Osteocyte (in vitro differentiated cells): Measurements from ENCODE around the gene SND1. TPM values are rescaled to one million over a fixed set of nuclear protein-coding genes. Genes with fewer than 3 reads are reported as not detected.

ENCODE experiments used
- DNase-seq: peaks from one replicate; pipeline ENCODE4 v3.0.0; 2021; ENCODE audit warnings: mixed read lengths; ENCODE audit not compliant: unreplicated experiment; ENCODE audit errors: extremely low spot score
- H3K27ac Mint-ChIP-seq: one replicate; pipeline ENCODE4 v1.8.0; 2021; ENCODE audit warnings: mild to moderate bottlenecking, mixed read lengths; ENCODE audit not compliant: unreplicated experiment
- H3K27me3 Mint-ChIP-seq: one replicate; pipeline ENCODE4 v1.8.0; 2021; ENCODE audit warnings: mixed read lengths; ENCODE audit not compliant: unreplicated experiment
- H3K36me3 Mint-ChIP-seq: one replicate; pipeline ENCODE4 v1.8.0; 2021; ENCODE audit warnings: mixed read lengths; ENCODE audit not compliant: unreplicated experiment
- H3K4me1 Mint-ChIP-seq: one replicate; pipeline ENCODE4 v1.8.0; 2021; ENCODE audit warnings: mixed read lengths; ENCODE audit not compliant: unreplicated experiment
- H3K4me3 Mint-ChIP-seq: one replicate; pipeline ENCODE4 v1.8.0; 2021; ENCODE audit warnings: mild to moderate bottlenecking, moderate library complexity, mixed read lengths; ENCODE audit not compliant: unreplicated experiment
- H3K9me3 Mint-ChIP-seq: one replicate; pipeline ENCODE4 v1.8.0; 2021; ENCODE audit warnings: mixed read lengths; ENCODE audit not compliant: unreplicated experiment
- total RNA-seq: library from RNA; stranded (reverse); gene quantifications from 2 replicates; pipeline ENCODE4 v1.2.1, GENCODE V29; 2021
- TF ChIP-seq, protein P1 (sequence below): fragments of 200-600 bp; sonication (generic); IDR thresholded peaks from 2 replicates; pipeline ENCODE4 v1.5.0; 2021; ENCODE audit warnings: antibody characterized with exemption, mild to moderate bottlenecking, moderate library complexity

SND1 gene
- total RNA-seq, 1 donor from 2014 or later = 229 TPM

DNA sequence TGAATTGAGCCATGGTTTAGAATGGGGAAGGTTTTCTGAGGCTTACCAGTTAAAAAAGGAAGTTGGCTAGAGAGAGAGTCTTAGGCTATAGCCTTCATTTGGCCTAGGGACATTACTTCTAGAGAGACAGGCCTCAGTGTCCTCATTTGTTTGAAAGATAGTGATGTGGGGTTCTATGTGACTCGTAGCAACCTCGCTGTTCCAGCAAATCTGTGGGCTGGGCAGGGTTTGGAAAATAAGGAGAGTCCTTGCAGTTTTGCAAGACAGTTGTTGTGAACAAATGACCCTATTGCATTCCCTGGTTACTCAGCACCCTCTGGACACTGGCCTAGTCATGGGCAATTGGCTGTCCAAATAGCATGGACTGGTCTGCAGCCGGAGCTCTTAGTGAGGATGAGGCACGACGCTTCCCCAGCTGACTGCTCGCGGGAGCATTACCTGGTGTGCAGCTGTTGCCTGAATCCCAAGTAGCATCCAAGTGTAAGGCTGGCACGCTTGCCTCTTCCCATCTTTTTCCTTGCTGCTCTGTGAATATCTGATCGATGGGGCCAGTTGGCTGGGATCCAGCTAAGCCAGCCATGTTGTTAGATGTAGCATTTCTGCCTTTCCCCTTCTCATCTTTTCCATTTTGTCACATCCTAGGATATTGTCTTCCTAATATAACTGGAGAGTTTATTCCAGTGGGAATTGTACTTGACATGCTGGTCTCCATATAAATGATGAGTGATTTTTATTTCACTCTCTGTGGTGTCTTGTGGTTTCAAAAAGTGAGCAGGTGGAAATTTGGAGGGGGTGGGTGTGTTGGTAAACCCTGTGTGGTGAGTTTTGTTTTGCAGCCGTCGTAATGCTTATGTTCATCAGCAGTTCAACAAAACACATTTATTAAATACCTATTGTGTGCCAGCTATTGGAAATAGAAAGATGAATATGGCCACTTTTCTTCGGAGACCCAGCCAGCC, 99.8 kb downstream of the SND1 start:
- TF ChIP-seq, protein P1, sequence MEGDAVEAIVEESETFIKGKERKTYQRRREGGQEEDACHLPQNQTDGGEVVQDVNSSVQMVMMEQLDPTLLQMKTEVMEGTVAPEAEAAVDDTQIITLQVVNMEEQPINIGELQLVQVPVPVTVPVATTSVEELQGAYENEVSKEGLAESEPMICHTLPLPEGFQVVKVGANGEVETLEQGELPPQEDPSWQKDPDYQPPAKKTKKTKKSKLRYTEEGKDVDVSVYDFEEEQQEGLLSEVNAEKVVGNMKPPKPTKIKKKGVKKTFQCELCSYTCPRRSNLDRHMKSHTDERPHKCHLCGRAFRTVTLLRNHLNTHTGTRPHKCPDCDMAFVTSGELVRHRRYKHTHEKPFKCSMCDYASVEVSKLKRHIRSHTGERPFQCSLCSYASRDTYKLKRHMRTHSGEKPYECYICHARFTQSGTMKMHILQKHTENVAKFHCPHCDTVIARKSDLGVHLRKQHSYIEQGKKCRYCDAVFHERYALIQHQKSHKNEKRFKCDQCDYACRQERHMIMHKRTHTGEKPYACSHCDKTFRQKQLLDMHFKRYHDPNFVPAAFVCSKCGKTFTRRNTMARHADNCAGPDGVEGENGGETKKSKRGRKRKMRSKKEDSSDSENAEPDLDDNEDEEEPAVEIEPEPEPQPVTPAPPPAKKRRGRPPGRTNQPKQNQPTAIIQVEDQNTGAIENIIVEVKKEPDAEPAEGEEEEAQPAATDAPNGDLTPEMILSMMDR = no peak
- Mint-ChIP-seq H3K27me3 (no peaks in the 10 kb centered on the region), H3K27ac (no peak overlapping the region), H3K4me3 (no peak overlapping the region), H3K9me3 (no peaks in the 10 kb centered on the region), H3K4me1 (peaks cover 3% of the 10 kb centered on the region), H3K36me3 (peaks cover 11% of the 10 kb centered on the region)
- no peak for DNase-seq

DNA sequence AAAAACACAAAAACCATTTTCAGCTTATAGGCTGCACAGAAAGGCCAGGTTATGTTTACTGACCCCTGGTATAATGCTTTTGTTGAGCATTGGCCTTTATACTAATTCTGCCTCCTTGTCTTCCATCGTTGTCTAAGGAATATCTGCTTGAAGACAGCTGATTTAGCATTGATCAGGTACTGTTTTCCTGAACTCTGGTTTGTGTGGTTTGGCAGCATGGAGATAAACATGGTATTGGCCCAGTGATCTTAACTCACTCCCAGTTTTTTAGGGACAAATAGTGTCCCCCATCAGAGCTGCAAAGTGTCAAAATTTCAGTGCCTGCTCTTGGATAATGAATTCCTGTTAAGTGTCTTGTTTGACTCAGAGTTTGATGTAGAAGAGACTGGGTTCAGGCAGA, 100.8 kb downstream of the SND1 start:
- Mint-ChIP-seq H3K27me3 (no peaks in the 10 kb centered on the region), H3K36me3 (peaks cover 9% of the 10 kb centered on the region), H3K4me1 (peaks cover 7% of the 10 kb centered on the region), H3K9me3 (no peaks in the 10 kb centered on the region), H3K27ac (no peak overlapping the region), H3K4me3 (no peak overlapping the region)
- TF ChIP-seq, protein P1 = no peak
- no peak for DNase-seq

DNA sequence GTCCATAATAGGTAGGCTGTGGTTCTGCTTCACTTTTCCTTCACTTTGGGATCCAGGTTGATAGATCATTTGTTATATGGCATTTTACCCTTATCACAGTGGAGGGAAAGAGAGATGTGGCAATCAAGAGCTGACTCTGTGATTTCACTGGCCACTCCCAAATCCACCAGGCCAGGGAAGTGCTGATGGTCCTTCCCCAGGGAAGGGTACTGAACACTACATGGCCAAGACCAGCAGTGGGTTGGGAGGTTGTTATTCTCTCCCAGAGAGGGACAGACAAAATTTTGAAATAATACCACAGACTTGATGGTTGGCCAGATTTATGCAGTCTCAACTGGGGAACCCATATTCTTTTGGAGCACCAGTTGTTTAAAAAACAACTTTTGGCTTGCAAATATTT, 102.5 kb downstream of the SND1 start:
- TF ChIP-seq, protein P1 = no peak
- Mint-ChIP-seq H3K4me1 (peaks cover 15% of the 10 kb centered on the region), H3K4me3 (no peak overlapping the region), H3K27ac (no peak overlapping the region), H3K36me3 (peaks cover 5% of the 10 kb centered on the region), H3K9me3 (no peaks in the 10 kb centered on the region), H3K27me3 (no peaks in the 10 kb centered on the region)
- DNase-seq = no peak

DNA sequence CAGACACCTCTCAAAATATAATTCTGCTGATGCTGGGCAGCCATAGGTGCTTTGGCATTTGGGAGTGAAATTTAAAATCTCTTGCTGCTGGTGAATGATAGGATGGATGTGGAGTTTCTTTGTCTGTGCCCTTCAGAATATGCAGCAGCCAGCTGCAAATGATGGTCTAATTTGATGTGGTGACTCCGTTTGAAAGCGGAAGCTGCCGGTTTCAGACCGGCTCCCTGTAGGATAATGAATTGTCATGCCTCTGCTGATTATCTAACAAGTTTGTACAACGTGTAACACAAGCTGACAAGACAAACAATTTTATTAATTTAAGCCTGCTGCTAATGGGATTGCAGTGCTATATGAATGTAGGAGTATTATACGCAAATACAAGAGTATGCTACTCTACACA, 103.5 kb downstream of the SND1 start:
- TF ChIP-seq, protein P1 = no peak
- Mint-ChIP-seq H3K27me3 (no peaks in the 10 kb centered on the region), H3K27ac (no peak overlapping the region), H3K4me3 (no peak overlapping the region), H3K4me1 (peaks cover 20% of the 10 kb centered on the region), H3K9me3 (no peaks in the 10 kb centered on the region), H3K36me3 (peaks cover 3% of the 10 kb centered on the region)
- no peak for DNase-seq

DNA sequence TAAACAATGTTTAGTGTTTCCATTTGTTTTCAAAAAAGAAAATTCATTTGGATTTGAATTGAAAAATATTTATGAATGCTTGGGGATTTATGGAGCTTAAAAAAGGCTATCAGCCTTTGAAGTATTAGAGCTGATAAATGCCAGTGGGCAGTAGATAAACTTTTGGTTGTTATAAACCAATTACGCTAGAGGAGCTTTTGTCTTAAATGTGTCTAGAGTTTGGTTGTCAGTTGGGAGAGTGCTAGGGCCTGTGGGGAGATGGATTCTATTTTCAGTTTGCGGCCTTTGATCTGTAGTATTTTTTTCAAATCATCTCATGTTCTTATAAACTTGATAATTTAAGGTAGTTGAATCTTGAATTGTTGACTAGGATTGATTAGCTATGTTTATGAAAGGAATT, 104.0 kb downstream of the SND1 start:
- Mint-ChIP-seq H3K27ac (no peak overlapping the region), H3K4me1 (peaks cover 17% of the 10 kb centered on the region), H3K27me3 (no peaks in the 10 kb centered on the region), H3K9me3 (no peaks in the 10 kb centered on the region), H3K4me3 (no peak overlapping the region), H3K36me3 (peaks cover 3% of the 10 kb centered on the region)
- TF ChIP-seq, protein P1 = no peak
- DNase-seq = no peak
